ENCODE measurements around the gene BTF3L4. TPM values are rescaled to one million over a fixed set of nuclear protein-coding genes. Genes with fewer than 3 reads are reported as not detected.
"Not testable (repeated sequence)": the region's sequence is repeated elsewhere in the genome, so short reads cannot be mapped to it uniquely, and the experiment has no call there.

Gene BTF3L4
- total RNA-seq, 2 experiments from 2014 or later, result 25.5 to 49.0 TPM

GRCh38 chr1:52063192-52063591, 7.1 kb downstream of the BTF3L4 start:
- Histone ChIP-seq H4K20me1 (ENCODE audit: insufficient read depth, low read length) (peaks cover 17% of the 10 kb centered on the region; the same call in 1 of the 2 replicates), H3K36me3 (ENCODE audit: insufficient read depth, low read length) (peaks cover 90% of the 10 kb centered on the region), H3K9me3 (ENCODE audit: low read length) (no peaks in the 10 kb centered on the region), H3K4me3 (ENCODE audit: low read depth, low read length, poor library complexity, severe bottlenecking) (no peak overlapping the region), H3K79me2 (ENCODE audit: insufficient read depth, low read depth, low read length) (peaks cover 46% of the 10 kb centered on the region), H3K4me1 (ENCODE audit: insufficient read depth, low read length, poor library complexity, severe bottlenecking) (peaks cover 16% of the 10 kb centered on the region), H3K4me2 (ENCODE audit: low read length) (no peak overlapping the region), H3K27ac (ENCODE audit: low read depth, low read length, poor library complexity, severe bottlenecking) (no peak overlapping the region), H2AFZ (ENCODE audit: low read length) (no peak overlapping the region), H3K9me2 (ENCODE audit: insufficient read depth, low read length) (no peaks in the 10 kb centered on the region)
- no peak for DNase-seq (ENCODE audit: low spot score)
- TF ChIP-seq CTCF (conservative IDR thresholded peaks at IDR 0.05; ENCODE audit: low read length) (no peak), EZH2phosphoT487 (IDR thresholded peaks at IDR 0.05; ENCODE audit: borderline replicate concordance, low read depth, low read length) (no peak)
- no TSS peak for BruUV-seq (replicated peaks)
- intact Hi-C loops (cut with micrococcal nuclease; ENCODE audit: unreplicated experiment), result no loop called here
- ChIA-PET POLR2A (interaction anchor here (0.6 kb wide), 1 partner anchor 771 kb away, joined by 3 read pairs; no protein-coding TSS in a partner anchor), CTCF (ENCODE audit: unreplicated experiment) (no interaction called here)

- H3K79me2 ChIP-seq (ENCODE audit: insufficient read depth, low read depth, low read length), result peaks cover 42% of the 10 kb centered on the region; the same call in 1 of the 2 replicates
- H3K36me3 ChIP-seq (ENCODE audit: insufficient read depth, low read length), result peaks cover 83% of the 10 kb centered on the region
- no peak for TF ChIP-seq EZH2phosphoT487 (IDR thresholded peaks at IDR 0.05; ENCODE audit: borderline replicate concordance, low read depth, low read length)
- TF ChIP-seq CTCF (conservative IDR thresholded peaks at IDR 0.05; ENCODE audit: low read length), result no peak
- intact Hi-C loops (cut with micrococcal nuclease; ENCODE audit: unreplicated experiment), result no loop called here
- no peak overlapping the region for H3K4me2 ChIP-seq (ENCODE audit: low read length)
- no TSS peak for BruUV-seq (replicated peaks)
- POLR2A ChIA-PET, result interaction anchor here (1.0 kb wide), 1 partner anchor 14 kb away, joined by 4 read pairs; no protein-coding TSS in a partner anchor
- no peak overlapping the region for H2AFZ ChIP-seq (ENCODE audit: low read length)
- H3K4me1 ChIP-seq (ENCODE audit: insufficient read depth, low read length, poor library complexity, severe bottlenecking), result no peaks in the 10 kb centered on the region
- H4K20me1 ChIP-seq (ENCODE audit: insufficient read depth, low read length), result peaks cover 18% of the 10 kb centered on the region; the same call in 1 of the 2 replicates
- no peak for DNase-seq (ENCODE audit: low spot score)
- CTCF ChIA-PET (ENCODE audit: unreplicated experiment), result no interaction called here
- H3K4me3 ChIP-seq (ENCODE audit: low read depth, low read length, poor library complexity, severe bottlenecking), result no peak overlapping the region
- H3K9me3 ChIP-seq (ENCODE audit: low read length), result no peaks in the 10 kb centered on the region
- no peaks in the 10 kb centered on the region for H3K9me2 ChIP-seq (ENCODE audit: insufficient read depth, low read length)
- H3K27ac ChIP-seq (ENCODE audit: low read depth, low read length, poor library complexity, severe bottlenecking), result no peak overlapping the region
Observed at GRCh38 chr1:52070704-52071103, 14.6 kb downstream of the BTF3L4 start.

GRCh38 chr1:52072291-52072690, 16.2 kb downstream of the BTF3L4 start:
- TF ChIP-seq EZH2phosphoT487 (IDR thresholded peaks at IDR 0.05; ENCODE audit: borderline replicate concordance, low read depth, low read length) (no peak), CTCF (conservative IDR thresholded peaks at IDR 0.05; ENCODE audit: low read length) (no peak)
- Histone ChIP-seq H3K4me1 (ENCODE audit: insufficient read depth, low read length, poor library complexity, severe bottlenecking) (no peaks in the 10 kb centered on the region), H3K4me2 (ENCODE audit: low read length) (no peak overlapping the region), H2AFZ (ENCODE audit: low read length) (no peak overlapping the region), H3K79me2 (ENCODE audit: insufficient read depth, low read depth, low read length) (peaks cover 42% of the 10 kb centered on the region; the same call in 1 of the 2 replicates), H3K36me3 (ENCODE audit: insufficient read depth, low read length) (peaks cover 81% of the 10 kb centered on the region), H3K9me2 (ENCODE audit: insufficient read depth, low read length) (no peaks in the 10 kb centered on the region), H4K20me1 (ENCODE audit: insufficient read depth, low read length) (peaks cover 15% of the 10 kb centered on the region; the same call in 1 of the 2 replicates), H3K27ac (ENCODE audit: low read depth, low read length, poor library complexity, severe bottlenecking) (no peak overlapping the region), H3K4me3 (ENCODE audit: low read depth, low read length, poor library complexity, severe bottlenecking) (no peak overlapping the region), H3K9me3 (ENCODE audit: low read length) (no peaks in the 10 kb centered on the region)
- ChIA-PET CTCF (ENCODE audit: unreplicated experiment) (no interaction called here), POLR2A (interaction anchor here (0.7 to 1.7 kb wide), 3 partner anchors 13 to 1040 kb away, joined by 3 to 5 read pairs (median 5); partner anchors contain the start of genes BTF3L4 and TXNDC12)
- intact Hi-C loops (cut with micrococcal nuclease; ENCODE audit: unreplicated experiment), result no loop called here
- DNase-seq (ENCODE audit: low spot score), result no peak
- no TSS peak for BruUV-seq (replicated peaks)

- BruUV-seq (replicated peaks); H3K4me3 ChIP-seq (ENCODE audit: low read depth, low read length, poor library complexity, severe bottlenecking); intact Hi-C loops (cut with micrococcal nuclease; ENCODE audit: unreplicated experiment); H3K9me3 ChIP-seq (ENCODE audit: low read length); H3K27ac ChIP-seq (ENCODE audit: low read depth, low read length, poor library complexity, severe bottlenecking); H3K4me2 ChIP-seq (ENCODE audit: low read length); H2AFZ ChIP-seq (ENCODE audit: low read length); CTCF ChIA-PET (ENCODE audit: unreplicated experiment); DNase-seq (ENCODE audit: low spot score); H4K20me1 ChIP-seq (ENCODE audit: insufficient read depth, low read length); H3K4me1 ChIP-seq (ENCODE audit: insufficient read depth, low read length, poor library complexity, severe bottlenecking); H3K9me2 ChIP-seq (ENCODE audit: insufficient read depth, low read length): not testable (repeated sequence)
- peaks cover 37% of the 10 kb centered on the region; the same call in 1 of the 2 replicates for H3K79me2 ChIP-seq (ENCODE audit: insufficient read depth, low read depth, low read length)
- POLR2A ChIA-PET, result interaction anchor here (0.6 kb wide), 3 partner anchors 558 to 1730 kb away, joined by 3 to 5 read pairs (median 3); no protein-coding TSS in a partner anchor
- peaks cover 78% of the 10 kb centered on the region for H3K36me3 ChIP-seq (ENCODE audit: insufficient read depth, low read length)
Observed at GRCh38 chr1:52077277-52077676, 21.2 kb downstream of the BTF3L4 start.

All from OCI-LY7 (cell line).